GM12872 (cell line): ENCODE results near the gene ECM2.
A peak's percentile ranks its signal among the peaks of the same experiment; 100 is the strongest.

Source experiments
- TF ChIP-seq, protein P1 (sequence below): IDR thresholded peaks from 3 replicates; pipeline ENCODE4 v1.5.1; 2011; ENCODE audit warnings: low read depth, mild to moderate bottlenecking, low read length, moderate library complexity; ENCODE audit not compliant: insufficient read depth

The ECM2 gene

DNA sequence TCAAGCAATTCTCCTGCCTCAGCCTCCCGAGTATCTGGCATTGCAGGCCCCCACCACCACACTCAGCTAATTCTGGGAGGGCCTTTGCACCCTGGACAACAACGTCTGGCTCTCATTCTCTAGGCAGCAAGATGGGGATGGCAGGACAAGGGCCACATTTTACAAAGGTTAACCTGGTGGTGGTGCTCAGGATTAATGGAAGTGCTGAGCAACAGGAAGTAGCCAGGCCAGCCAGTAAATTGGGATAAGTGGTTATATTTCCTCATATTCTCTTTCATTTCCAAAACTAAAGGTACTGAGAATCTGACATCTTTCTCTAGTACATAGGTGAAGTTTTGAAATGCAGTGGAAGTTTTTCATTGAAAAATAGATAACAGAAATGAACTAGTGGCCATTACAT is 28.8 kb downstream of the ECM2 start:
- TF ChIP-seq, protein P1, sequence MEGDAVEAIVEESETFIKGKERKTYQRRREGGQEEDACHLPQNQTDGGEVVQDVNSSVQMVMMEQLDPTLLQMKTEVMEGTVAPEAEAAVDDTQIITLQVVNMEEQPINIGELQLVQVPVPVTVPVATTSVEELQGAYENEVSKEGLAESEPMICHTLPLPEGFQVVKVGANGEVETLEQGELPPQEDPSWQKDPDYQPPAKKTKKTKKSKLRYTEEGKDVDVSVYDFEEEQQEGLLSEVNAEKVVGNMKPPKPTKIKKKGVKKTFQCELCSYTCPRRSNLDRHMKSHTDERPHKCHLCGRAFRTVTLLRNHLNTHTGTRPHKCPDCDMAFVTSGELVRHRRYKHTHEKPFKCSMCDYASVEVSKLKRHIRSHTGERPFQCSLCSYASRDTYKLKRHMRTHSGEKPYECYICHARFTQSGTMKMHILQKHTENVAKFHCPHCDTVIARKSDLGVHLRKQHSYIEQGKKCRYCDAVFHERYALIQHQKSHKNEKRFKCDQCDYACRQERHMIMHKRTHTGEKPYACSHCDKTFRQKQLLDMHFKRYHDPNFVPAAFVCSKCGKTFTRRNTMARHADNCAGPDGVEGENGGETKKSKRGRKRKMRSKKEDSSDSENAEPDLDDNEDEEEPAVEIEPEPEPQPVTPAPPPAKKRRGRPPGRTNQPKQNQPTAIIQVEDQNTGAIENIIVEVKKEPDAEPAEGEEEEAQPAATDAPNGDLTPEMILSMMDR: no peak

- TF ChIP-seq, protein P1: no peak
These were observed 29.5 kb downstream of the ECM2 start for GRCh38 chr9:92506184-92506857.

- TF ChIP-seq, protein P1: no peak
These were observed 30.9 kb downstream of the ECM2 start for GRCh38 chr9:92504881-92505280.

DNA sequence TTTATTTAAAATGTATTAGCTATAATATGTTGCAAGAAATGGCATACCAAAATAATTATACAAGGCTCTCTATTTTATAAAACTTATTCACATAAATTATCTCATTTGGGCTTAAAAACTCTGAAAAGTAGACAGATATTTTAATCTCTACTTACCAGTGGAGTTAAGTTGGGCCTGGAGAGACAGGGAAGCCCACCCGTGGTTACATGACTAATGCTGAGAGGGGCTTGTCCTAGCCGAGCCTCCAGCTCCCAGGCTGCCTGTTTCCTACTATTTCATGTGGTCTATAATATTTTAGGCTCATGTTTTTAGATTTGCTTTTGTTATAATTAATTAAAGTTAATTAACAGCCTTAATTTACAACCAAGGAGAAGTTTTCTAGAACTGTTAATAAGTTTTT is 32.6 kb downstream of the ECM2 start:
- TF ChIP-seq, protein P1: no peak

DNA sequence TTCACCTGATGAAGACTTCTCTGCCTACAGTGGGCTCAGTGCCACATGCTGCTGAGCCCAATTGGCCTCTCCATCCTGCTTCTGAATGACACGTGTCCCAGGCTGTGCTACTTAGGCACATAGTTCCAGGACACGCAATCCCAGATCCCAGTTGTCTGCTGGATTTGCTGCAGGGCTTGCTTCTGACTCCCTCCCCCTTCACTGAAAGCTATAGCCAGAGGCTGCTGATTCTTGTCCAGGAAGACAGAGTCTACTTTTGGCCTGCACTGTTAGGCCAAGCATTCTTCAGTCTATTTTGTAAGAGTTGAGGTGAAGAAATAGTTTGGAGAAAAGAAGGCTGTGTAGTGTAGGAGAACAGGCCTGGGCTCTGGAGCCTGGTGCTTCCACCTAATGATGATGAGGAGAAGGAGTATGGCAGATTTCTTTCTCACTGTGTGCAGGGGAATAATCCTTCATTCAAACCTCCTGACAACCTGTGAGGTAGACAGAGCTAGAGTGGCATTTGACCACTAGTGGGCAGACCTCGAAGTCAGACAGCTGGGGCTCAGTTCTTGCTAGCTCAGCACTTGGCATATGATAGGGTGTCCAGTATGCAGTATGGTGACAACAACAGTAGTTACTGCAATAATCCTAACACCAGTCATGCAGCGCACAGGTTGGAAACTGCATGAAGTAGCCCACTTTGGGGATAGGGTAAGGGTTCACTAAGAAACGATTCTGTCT is 34.0 kb downstream of the ECM2 start:
- TF ChIP-seq, protein P1: peak; percentile 72

GRCh38 chr9:92500725-92501124 is 35.1 kb downstream of the ECM2 start:
- TF ChIP-seq, protein P1: no peak

DNA sequence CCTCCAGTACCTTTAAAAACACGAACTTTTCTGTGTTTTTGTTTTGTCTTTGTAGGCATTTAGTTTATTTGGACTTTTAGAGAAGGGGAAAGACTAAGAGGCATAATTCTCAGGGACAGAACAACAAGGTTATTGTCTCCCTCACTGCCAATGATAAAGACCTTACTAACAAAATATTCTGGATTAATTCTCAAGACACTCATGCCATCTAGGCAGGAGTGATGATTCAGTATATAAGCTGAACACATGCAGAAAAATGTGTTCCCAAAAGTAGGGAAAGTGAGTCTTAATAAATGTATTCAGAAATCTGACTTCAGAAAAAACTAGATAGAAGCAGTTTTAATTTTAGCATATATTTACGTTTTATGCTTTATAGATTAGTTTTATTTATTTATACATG is 36.1 kb downstream of the ECM2 start:
- TF ChIP-seq, protein P1: no peak
